GM23248 (cell line): ENCODE data around the gene CYP27A1.

Experiments
- EZH2 ChIP-seq: fragments of 200-600 bp; sonication (generic); IDR thresholded peaks from 2 replicates; pipeline ENCODE4 v1.6.1; 2018; ENCODE audit warnings: antibody characterized with exemption, mild to moderate bottlenecking; ENCODE audit not compliant: insufficient read depth, poor library complexity, severe bottlenecking
- EZH2phosphoT487 ChIP-seq: fragments of 200-600 bp; sonication (generic); IDR thresholded peaks from 2 replicates; pipeline ENCODE4 v1.6.1; 2018; ENCODE audit warnings: antibody characterized with exemption, moderate library complexity, mild to moderate bottlenecking, low read depth; ENCODE audit not compliant: insufficient read depth

DNA sequence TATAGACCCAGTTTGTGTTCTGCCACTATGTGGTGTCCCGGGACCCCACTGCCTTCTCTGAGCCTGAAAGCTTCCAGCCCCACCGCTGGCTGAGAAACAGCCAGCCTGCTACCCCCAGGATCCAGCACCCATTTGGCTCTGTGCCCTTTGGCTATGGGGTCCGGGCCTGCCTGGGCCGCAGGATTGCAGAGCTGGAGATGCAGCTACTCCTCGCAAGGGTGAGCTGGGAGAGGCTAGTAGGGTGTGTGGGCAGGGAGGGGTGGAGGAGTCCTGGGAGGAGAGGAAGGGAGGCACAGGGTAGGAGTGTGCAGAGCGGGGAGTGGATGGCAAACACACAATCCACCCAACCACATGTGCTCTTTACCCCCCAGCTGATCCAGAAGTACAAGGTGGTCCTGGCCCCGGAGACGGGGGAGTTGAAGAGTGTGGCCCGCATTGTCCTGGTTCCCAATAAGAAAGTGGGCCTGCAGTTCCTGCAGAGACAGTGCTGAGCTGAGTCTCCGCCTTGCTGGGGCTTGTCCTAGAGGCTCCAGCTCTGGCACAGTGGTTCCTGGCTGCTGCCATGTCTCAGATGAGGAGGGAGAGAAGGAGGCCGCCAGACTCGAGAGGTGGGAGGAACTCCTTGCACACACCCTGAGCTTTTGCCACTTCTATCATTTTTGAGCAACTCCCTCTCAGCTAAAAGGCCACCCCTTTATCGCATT is 32.7 kb downstream of the CYP27A1 start:
- TF ChIP-seq EZH2phosphoT487 (no peak), EZH2 (no peak)
